HG02884 (cell line): Measurements from ENCODE around the gene CFLAR.
"Not testable (repeated sequence)": the region's sequence is repeated elsewhere in the genome, so short reads cannot be mapped to it uniquely, and the experiment has no call there.

Source experiments
- ATAC-seq: cut with Tn5 transposase; IDR thresholded peaks from one replicate; pipeline ENCODE4 v1.9.1; 2021; ENCODE audit warnings: mild to moderate bottlenecking, moderate library complexity; ENCODE audit not compliant: unreplicated experiment

CFLAR gene

DNA sequence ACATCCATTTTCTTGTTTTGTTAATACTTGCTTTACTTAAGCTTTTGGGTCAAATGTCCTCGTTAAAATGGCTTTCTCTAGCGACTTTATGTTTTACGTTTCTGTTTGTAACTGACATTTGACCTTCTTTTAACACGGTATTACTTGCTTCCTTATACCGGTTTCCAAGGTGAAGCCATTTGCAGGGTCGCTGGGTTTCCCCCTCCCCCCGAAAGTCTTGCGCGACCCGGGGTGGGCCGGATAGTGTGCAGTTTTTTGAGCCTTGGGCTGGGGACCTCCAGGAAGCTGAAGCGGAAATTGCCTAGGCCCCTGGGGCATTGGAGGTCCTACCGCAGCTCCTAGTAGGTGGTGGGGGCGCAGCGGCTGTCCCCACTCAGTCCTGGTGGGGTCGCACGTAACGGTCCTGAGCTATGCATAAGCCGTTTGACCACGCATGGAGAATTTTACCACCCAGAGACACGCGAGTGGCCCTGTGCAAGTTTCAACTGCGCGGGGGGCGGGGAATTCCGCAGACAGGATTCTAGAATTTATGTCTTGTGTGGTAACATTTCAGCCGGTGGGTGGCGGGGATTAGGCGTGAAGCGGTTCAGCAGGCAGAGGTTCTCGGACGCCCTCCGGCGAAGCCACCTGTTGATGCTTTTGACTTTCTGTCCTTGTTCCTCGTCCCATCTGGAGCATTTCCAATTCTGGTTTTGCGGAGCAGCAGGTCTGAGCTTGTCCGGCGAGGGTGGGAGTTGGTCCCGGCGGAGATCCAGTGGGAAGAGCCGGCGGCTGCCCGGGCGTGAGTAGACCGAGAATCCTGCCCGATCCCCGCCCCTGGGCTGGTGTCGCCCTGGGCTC is 2.4 kb downstream of the CFLAR start:
- peak; percentile 40 for ATAC-seq

DNA sequence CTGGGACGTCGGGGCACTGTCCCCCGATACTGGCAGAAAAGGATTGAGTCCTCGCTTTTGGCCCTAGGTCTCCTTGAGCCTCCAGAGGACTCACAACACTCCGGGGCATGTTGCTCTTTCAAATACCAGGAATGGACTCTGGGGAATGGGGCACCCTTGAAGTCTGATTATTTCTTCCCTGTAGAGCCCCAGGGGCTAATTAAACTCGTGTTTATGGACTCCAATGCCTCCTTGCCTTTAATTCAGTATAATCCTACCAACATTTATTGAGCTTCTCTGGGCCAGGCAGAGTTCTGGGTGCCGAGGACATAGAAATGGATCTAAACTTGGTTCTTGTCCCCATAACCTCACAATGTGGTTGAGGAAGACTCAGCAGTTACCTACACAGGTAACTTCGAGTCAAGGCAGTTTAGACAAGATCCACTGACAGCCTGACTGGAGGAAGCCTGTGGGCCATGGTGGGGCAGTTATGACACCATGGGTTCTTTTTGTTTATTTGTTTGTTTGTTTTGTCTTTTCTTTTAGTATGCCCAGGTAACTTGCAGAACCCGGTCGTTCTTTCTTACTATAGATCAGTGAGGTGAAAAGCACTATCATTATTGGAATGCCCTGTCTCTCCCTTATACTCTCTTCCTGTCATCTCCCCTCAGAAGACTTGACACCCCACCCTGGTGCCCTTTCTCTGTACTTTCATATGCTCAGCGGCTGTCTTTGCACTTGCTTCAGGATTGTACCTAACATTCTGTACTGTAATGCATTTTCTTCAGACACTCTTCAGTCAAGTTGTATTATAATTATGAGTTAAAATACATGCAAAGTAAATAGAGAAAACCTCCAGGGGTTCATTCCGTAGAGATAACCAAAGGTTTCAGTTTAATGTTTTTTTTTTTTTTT is 3.2 kb downstream of the CFLAR start:
- ATAC-seq = no peak

DNA sequence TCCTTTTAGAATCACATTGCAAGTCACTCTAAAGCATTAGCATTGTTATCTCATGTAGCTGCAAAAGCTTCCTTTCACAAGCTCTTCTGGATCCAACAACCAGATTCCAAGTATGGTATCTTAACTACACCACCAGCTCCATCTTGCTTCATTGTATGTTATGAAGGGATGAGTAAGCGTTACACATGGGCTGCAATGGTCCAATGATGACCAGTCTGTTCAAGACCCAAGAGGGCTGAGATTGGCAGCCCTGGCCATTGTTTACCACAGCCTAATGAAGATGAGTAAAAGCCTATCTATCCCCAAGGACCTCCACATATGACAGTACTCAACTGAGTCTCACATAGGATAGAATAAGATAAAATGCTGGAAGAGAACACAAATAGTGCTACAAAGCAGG is 6.3 kb downstream of the CFLAR start:
- no peak for ATAC-seq

DNA sequence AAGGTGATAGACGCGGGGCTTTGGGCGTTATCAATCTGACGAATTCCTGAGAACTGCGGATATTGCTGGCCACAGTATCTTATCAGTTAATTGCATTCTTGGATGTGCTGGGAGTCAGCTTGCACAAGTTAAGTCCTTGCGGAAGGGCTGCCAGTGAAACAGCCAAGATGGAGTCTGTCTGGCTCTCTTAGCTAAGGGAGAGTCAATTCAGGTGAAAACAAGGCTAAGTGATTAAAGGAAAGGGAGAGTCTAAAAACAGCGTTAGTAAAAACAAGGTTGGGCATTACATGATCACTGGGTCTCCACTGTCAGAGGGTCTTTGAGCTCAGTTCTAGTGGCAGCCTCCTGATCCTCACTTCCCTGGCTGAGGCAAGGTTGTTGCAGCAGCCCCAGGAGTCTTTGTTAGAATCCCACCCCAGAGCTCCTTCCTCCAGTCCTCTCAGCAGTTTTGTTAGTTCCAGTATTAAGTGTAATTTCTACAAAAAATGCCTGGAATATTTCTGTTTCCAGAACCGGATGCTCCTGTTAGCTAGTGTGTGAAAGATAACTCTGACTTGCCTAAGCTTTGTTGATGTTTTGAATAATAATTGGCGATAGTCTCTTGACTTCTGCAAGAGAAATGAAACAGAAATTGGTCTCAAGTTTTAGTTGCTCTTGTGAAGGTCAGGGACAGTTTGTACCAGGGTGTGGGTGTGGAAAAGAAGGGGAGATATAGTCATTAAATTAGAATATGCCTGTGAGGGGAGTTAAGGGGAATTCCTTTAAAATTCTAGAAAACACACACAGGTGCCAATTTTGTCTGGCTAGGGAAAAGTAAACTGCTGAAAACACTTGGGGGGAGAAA is 10.6 kb downstream of the CFLAR start:
- ATAC-seq = no peak

DNA sequence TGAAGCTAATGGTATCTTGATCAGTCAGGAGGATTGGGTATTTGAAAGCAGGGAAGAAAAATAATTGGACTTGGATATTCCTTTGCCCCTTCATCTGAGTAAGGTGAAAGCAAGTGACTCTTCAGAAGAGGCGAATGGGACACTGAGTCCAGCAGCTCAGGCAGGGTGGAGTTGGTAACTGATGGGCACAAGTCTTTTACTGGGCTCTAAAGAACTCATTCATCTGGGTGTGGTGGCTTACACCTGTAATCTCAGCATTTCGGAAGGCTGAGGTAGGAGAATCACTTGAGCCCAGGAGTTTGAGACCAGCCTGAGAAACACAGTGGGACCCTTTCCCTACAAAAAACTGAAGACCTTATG is 11.2 kb downstream of the CFLAR start:
- ATAC-seq = no peak

DNA sequence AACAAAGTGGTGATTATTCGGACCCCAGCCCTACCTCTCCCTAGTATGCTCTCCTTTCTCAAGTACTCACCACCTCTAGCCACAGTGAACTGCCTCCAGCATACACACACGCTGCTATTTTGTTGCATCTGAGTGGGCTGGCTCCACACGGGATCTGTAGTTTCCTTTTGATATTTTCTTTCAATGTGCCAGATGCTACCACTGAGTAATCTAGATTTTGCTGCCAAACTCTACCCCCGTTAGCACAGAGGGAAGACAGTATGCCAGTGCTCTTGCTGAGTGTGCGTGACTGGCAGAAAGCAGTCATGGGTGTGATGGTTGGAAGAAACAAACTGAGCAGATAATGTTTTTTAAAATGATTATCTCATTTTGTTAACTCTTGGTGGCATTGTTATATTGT is 11.6 kb downstream of the CFLAR start:
- no peak for ATAC-seq

DNA sequence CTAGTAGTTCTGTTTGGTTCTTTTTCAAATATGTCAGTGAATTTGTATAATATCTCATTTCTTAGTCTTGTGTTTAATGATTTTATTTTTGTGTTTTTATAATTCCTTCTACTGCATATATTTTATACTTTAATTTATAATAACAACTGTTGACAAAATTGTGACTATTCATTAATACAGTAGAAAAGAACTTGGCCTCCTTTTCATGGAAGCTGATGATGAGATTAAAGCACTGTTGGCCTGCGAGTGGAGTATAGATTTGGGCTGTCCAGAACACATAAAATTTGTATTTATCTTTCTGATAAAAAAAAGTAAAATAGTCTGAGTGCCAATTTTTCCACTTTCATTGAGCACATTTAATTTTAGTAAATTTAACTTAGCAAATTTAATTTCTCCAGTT is 12.1 kb downstream of the CFLAR start:
- no peak for ATAC-seq

DNA sequence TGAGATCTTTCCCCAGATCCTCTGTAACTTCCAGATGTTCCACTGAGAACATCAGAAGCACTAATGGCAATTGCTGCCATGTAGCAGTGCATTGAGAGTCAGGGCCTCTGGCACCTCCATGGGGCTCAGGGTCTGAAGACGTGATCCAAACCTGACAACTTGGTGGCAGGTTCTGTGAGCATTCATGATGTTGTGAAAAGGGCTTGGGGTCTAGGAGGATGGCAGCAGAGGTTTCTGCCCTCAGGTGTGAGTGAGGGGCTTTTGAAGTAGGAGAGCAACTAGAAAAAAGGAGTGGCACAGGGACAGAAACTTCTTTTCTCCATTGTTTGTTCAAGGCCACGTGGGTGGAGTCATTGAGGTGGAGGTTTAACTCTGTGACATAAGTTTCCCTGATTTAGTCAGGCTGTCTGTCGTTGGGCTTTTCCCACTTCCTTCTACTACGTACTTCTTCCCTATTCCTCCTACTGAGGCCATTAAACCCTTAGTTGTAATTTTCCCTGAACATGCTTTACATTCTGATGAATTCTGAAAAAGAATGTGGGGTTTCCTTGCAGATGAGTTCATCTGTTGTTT is 13.1 kb downstream of the CFLAR start:
- ATAC-seq = no peak

DNA sequence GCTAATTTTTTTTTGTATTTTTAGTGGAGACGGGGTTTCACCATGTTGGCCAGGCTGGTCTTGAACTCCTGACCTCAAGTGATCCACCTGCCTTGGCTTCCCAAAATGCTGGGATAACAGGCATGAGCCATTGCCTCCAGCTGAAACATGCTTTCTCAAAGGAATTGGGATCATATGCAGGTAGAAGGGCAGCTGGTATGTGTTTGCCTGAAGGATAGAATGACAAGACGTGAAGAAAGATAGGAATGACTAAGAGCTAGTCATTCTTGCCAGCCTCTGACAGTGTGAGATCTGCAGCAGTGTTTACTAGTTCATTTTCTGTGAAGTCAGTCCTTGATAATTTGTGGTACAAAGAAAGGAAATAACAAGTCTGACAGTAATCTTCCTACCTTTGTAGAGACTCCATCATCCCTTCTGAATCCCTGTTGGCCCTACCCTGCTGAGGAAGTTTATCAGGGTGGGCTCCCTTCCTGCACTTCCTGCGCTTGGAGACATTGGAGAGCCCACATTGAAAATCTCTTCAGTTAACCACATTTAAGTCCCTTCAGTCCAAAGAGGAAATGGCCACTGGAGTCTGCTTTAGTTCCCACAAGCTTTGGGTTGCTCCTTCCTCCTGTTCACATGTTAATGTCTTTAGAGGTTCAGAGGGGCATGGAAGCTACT is 14.7 kb downstream of the CFLAR start:
- no peak for ATAC-seq

DNA sequence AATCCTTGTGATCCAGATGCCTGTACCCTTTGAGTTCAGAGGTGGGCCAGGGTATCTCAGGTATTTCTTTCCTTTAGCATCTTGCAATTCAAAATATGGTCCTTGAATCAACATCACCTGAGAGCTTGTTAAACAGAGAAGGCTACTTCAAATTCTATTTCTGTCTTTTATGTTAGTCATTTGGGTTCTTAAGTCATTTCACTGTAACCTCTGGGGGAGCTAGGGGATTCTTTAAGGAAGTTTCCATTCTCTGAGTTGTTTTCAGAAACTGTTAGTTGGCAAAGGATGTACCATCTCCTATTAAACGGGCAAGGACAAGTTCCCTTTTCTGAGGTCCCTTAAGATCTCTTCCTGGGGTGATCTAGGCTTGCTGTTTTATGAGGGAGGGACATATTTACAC is 16.6 kb downstream of the CFLAR start:
- no peak for ATAC-seq

DNA sequence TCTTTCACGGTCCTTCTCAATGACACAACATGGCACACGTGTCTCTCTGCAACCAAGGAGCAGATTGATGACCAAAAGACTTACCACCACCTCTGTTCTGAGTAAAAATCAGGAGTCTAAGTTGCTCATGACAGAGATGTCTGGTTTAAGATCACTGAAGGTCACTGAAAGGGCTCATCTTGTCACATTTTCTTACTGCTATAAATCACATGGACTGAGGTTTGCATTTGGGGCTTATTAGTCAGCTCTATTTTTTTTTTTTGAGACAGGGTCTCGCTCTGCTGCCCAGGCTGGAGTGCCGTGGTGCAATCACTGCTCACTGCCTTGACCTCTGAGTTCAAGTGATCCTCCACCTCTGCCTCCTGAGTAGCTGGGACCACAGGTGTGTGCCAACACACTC is 19.4 kb downstream of the CFLAR start:
- no peak for ATAC-seq

DNA sequence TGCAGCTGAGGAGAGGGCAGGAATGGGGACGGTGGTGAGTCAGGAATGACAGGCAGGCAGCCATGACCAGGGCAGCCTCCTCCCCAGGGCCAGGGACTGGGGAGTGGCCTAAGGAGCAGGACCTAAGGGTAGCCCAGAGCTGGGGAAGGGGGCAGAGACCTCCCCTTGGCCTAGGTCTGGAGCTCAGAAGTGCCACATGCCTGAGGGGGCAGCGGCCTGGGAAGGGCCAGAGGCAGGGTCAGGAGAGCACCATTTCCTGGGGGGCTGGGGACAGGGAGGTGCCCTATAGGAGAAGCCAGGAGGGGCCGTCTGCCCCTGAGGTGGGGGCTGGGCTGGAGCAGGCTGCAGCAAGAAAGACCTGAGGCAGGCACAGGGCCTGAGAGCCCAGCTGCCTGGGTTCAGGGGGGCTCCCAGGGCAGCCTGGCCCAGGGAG is 20.9 kb downstream of the CFLAR start:
- ATAC-seq = no peak

DNA sequence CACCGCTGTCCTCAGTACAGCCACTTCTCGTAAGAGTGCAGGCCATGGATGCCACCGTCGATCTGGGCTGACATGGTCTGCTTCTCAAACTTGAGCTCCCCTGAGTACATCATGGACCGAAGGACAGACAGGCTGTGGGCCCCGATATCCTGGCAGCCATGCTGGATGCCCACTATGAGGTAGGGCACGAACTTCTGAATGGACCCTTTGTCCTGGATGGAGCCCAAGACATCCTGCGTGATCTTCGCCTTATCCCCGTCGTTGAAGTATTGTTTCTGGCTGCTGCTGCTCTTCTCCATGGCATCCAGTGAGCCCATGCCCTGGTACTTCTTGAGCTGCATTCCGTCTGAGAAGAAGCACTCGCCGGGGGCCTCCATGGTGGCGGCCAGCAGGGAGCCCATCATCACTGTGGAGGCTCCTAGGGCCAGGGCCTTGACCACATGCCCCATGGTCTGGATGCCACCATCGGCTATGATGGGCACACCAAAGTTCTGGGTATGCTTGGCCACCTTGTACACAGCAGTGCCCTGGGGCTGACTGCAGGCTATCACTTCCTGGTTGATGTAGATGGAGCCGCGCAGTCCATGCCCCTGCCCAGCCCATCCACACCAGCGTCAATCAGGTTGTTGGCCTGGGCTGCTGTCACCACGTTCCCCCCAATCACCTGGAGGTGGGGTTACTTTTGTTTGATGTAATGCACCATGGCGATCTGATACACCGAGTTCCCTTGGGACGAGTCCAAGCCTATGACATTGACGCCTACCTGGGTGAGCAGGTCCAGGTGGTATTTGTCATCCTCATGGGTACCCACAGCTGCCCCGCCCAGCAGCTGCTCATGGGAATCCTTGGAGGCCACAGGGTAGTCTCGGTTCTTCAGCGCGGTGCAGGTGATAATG is 21.8 kb downstream of the CFLAR start:
- ATAC-seq = no peak

DNA sequence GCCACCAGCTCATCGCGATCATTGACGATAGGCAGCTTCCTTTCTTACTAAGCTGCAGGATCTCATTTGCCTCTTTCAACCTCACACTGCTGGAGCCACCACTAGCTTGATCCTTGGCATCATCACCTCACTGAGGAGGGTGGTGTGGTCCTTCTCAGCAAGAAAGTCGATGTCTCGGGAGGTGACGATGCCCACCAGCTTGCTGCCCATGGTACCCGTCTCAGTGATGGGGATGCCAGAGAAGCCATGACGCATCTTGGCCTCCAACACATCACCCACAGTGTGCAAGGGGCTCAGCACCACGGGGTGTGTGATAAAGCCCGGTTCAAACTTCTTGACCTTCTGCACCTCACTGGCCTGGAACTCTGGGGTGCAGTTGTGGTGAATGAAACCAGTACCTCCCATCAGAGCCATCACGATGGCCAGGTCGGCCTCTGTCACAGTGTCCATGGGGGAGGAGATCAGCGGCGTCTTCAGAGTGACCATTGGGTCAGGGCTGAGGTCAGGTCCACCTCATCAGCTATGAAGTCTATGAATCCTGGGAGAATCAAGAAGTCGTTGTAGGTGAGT is 22.5 kb downstream of the CFLAR start:
- ATAC-seq = no peak

DNA sequence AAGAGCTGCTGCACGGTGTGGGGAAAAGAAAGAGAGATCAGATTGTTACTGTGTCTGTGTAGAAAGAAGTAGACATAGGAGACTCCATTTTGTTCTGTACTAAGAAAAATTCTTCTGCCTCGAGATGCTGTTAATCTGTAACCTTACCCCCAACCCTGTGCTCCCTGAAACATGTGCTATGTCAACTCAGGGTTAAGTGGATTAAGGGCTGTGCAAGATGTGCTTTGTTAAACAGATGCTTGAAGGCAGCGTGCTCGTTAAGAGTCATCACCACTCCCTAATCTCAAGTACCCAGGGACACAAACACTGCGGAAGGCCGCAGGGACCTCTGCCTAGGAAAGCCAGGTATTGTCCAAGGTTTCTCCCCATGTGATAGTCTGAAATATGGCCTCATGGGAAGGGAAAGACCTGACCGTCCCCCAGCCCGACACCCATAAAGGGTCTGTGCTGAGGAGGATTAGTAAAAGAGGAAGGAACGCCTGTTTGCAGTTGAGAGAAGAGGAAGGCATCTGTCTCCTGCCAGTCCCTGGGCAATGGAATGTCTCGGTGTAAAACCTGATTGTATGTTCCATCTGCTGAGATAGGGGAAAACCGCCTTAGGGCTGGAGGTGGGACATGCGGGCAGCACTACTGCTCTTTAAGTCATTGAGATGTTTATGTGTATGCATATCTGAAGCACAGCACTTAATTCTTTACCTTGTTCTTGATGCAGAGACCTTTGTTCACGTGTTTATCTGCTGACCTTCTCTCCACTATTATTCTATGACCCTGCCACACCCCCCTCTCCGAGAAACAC is 23.2 kb downstream of the CFLAR start:
- not testable (repeated sequence) for ATAC-seq

DNA sequence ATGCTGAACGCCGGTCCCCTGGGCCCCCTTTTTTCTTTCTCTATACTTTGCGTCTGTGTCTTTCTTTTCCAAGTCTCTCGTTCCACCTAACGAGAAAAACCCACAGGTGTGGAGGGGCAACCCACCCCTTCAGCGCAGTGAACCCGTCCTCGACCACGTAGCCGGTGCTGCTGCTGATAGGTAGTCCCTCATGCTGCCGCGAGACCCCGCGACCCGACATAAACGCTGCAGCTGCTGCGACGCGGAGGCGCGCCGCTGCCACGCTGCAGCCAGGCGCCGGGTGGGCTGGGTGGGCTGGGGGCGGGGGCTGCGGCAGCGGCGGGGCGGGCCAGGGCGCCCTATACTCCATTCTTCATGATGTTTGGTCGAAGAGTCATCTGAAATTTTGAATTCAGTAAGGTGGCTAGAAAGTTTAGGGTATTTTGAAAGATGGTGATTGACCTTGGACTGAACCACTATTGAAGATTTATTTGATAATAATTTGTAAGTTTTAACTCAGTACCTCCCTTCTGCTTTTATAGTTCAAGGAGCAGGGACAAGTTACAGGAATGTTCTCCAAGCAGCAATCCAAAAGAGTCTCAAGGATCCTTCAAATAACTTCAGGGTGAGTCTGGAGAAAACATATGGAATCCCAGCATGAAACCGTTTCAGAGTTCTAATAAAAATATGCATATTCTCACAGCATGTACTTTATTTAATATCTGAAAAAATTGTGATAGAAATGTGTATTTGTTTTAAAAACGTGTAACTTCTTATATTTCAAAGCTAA is 24.1 kb downstream of the CFLAR start:
- no peak for ATAC-seq
